ENCODE measurements around the gene SLC25A11.

SLC25A11 gene

DNA sequence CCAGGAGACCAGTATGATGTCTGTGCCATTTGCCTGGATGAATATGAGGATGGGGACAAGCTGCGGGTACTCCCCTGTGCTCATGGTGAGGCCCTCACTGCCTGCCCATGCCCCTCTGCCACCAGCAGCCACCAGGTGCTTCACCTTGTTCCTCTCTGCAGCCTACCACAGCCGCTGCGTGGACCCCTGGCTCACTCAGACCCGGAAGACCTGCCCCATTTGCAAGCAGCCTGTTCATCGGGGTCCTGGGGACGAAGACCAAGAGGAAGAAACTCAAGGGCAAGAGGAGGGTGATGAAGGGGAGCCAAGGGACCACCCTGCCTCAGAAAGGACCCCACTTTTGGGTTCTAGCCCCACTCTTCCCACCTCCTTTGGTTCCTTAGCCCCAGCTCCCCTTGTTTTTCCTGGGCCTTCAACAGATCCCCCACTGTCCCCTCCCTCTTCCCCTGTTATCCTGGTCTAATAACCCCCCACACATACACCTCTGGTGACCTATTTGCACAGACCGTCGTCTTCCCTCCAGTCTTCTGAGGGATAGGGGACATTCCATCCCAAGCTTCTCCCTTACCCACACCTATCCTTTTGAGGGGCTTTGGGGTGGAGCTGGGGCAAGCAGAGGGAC lies 4.8 kb upstream of the SLC25A11 start:
- H3K36me3 ChIP-seq (ENCODE audit: control insufficient read depth, insufficient read depth, low read length), result peaks cover 26% of the 10 kb centered on the region
- H3K27ac ChIP-seq (ENCODE audit: low read length), result no peak overlapping the region
- no peaks in the 10 kb centered on the region for H3K27me3 ChIP-seq (ENCODE audit: control insufficient read depth, insufficient read depth, low read length)
- no peak for DNase-seq (ENCODE audit: low read depth, low spot score)
- H3K4me1 ChIP-seq (ENCODE audit: control insufficient read depth, insufficient read depth, low read length), result peaks cover 3% of the 10 kb centered on the region; the same call in 1 of the 2 replicates
- H3K9me3 ChIP-seq (ENCODE audit: control insufficient read depth, insufficient read depth, low read length), result no peaks in the 10 kb centered on the region
- H3K4me3 ChIP-seq (ENCODE audit: low read length), result no peak overlapping the region
- WGBS (ENCODE audit: insufficient coverage, insufficient read length), result no CpG with 5 or more reads among the region's 8 CpGs

DNA sequence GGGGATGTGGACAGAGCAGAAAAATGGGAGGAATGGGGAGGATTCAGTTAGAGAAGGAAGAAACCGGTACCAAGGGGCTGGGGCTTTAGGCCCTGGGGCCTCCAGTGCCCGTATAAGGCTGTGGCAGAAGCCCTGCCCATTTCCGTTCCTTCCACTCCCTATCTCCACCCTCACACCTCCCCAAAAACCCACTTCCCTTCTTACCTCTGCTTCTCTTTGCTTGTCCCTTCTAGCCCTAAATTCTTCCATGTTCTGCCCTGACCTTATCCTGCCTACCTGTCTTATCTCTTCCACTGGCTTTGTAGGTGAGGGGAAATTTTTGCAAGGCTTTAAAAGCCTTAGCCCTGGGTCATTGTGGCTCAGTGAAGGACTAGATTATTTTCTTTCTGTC lies 4.3 kb upstream of the SLC25A11 start:
- DNase-seq (ENCODE audit: low read depth, low spot score), result no peak
- H3K4me3 ChIP-seq (ENCODE audit: low read length), result no peak overlapping the region
- H3K27ac ChIP-seq (ENCODE audit: low read length), result no peak overlapping the region
- H3K36me3 ChIP-seq (ENCODE audit: control insufficient read depth, insufficient read depth, low read length), result peaks cover 26% of the 10 kb centered on the region
- no peaks in the 10 kb centered on the region for H3K27me3 ChIP-seq (ENCODE audit: control insufficient read depth, insufficient read depth, low read length)
- no peaks in the 10 kb centered on the region for H3K9me3 ChIP-seq (ENCODE audit: control insufficient read depth, insufficient read depth, low read length)
- peaks cover 3% of the 10 kb centered on the region; the same call in 1 of the 2 replicates for H3K4me1 ChIP-seq (ENCODE audit: control insufficient read depth, insufficient read depth, low read length)
- WGBS (ENCODE audit: insufficient coverage, insufficient read length), result no CpG with 5 or more reads among the region's 3 CpGs

DNA sequence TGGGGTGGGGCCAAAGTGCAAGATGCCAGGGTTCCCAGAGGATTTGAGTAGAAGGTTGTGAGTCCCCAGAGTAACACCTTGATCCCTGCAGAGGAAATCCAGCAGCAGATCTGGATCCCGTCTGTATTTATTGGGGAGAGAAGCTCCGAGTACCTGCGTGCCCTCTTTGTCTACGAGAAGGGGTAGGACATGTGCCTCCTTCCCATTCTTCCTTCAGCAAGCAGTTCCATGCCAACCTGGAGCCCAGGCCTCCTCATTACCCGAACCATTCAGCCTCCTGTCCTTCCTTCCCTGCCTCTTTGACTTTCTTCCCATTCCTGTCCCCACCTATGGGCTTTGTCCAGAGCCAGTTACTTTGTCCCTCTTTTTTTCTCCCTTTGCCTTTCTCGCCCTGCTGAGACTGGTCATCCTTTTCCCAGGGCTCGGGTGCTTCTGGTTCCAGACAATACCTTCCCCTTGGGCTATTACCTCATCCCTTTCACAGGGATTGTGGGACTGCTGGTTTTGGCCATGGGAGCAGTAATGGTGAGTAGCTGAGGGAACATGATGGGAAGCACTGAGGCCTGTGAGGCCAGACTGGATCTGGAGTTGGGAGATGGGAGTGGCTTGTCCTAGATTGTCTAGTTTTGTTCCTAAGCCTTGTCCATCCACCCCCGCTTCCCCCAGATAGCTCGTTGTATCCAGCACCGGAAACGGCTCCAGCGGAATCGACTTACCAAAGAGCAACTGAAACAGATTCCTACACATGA lies 3.1 kb upstream of the SLC25A11 start:
- Histone ChIP-seq H3K27ac (ENCODE audit: low read length) (no peak overlapping the region), H3K4me3 (ENCODE audit: low read length) (no peak overlapping the region), H3K36me3 (ENCODE audit: control insufficient read depth, insufficient read depth, low read length) (peaks cover 30% of the 10 kb centered on the region), H3K9me3 (ENCODE audit: control insufficient read depth, insufficient read depth, low read length) (no peaks in the 10 kb centered on the region), H3K4me1 (ENCODE audit: control insufficient read depth, insufficient read depth, low read length) (peaks cover 8% of the 10 kb centered on the region), H3K27me3 (ENCODE audit: control insufficient read depth, insufficient read depth, low read length) (no peaks in the 10 kb centered on the region)
- no peak for DNase-seq (ENCODE audit: low read depth, low spot score)
- no CpG with 5 or more reads among the region's 13 CpGs for WGBS (ENCODE audit: insufficient coverage, insufficient read length)

DNA sequence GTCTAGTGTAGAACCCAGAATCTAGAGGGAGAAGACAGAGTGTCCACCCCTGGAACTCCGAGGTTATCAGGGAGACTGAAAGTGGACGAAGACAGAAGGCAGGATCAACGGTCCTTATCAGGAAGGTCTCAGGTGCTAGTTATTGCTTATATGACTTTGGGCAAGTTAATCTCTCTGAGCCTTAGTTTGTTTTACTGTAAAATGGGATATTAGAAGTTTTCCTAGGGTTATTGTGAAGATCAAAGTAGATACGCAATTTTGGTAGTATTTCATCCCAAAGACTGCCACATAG lies 1.4 kb upstream of the SLC25A11 start:
- no peaks in the 10 kb centered on the region for H3K9me3 ChIP-seq (ENCODE audit: control insufficient read depth, insufficient read depth, low read length)
- DNase-seq (ENCODE audit: low read depth, low spot score), result no peak
- no CpG with 5 or more reads among the region's 4 CpGs for WGBS (ENCODE audit: insufficient coverage, insufficient read length)
- no peak overlapping the region for H3K27ac ChIP-seq (ENCODE audit: low read length)
- peaks cover 27% of the 10 kb centered on the region; the same call in 1 of the 2 replicates for H3K36me3 ChIP-seq (ENCODE audit: control insufficient read depth, insufficient read depth, low read length)
- peak overlapping the region; percentile 68; the same call in 1 of the 2 replicates for H3K4me3 ChIP-seq (ENCODE audit: low read length)
- peaks cover 8% of the 10 kb centered on the region for H3K4me1 ChIP-seq (ENCODE audit: control insufficient read depth, insufficient read depth, low read length)
- no peaks in the 10 kb centered on the region for H3K27me3 ChIP-seq (ENCODE audit: control insufficient read depth, insufficient read depth, low read length)

DNA sequence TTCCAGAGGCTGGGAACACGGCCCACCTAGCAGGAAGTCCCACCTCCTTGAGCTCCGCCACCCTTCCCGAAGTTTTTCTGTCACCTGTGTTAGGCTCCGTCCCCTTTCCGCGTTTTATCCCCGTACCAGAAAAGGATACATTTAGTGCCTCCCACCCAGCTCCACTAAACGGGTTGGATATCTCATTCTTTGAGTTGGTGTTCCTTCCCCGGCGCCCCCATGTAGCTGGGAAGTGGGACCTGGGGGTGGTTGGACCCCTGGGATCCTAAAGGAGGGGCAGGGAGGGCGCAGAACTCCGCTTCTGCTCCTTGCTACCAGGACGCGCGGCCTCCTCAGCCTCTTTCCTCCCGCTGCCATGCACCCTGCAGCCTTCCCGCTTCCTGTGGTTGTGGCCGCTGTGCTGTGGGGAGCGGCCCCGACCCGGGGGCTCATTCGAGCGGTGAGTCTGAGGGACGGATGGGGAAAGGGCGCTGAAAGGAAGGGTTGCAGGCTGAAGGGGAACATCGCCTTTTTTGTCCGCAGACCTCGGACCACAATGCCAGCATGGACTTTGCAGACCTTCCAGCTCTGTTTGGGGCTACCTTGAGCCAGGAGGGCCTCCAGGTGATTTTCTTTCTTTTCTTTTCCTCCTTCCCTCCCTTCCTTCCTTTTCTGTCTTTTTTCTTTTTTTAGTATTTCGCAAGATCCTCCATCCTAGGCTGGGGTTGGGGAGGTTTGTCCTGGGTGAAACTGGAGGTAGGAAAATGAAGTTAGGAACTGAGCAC lies 891 bp upstream of the SLC25A11 start:
- H3K36me3 ChIP-seq (ENCODE audit: control insufficient read depth, insufficient read depth, low read length), result peaks cover 21% of the 10 kb centered on the region; the same call in 1 of the 2 replicates
- H3K27ac ChIP-seq (ENCODE audit: low read length), result no peak overlapping the region
- WGBS (ENCODE audit: insufficient coverage, insufficient read length), result no CpG with 5 or more reads among the region's 29 CpGs
- no peaks in the 10 kb centered on the region for H3K27me3 ChIP-seq (ENCODE audit: control insufficient read depth, insufficient read depth, low read length)
- H3K4me1 ChIP-seq (ENCODE audit: control insufficient read depth, insufficient read depth, low read length), result peaks cover 6% of the 10 kb centered on the region
- H3K4me3 ChIP-seq (ENCODE audit: low read length), result peak overlapping the region; percentile 68
- H3K9me3 ChIP-seq (ENCODE audit: control insufficient read depth, insufficient read depth, low read length), result no peaks in the 10 kb centered on the region
- no peak for DNase-seq (ENCODE audit: low read depth, low spot score)

DNA sequence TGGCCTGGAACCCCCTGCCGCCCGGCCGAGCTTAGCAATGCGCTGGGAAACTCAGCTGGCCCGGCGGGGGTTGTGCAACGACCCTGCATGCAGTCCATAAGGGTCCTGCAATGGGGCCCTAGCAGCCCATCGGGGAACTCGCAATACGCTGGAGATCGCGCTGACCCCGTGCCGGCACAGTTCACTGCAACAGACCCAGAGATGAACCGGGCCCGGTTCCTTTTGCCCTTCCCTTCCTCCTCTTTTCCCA lies 375 bp downstream of the SLC25A11 start:
- Histone ChIP-seq H3K27ac (ENCODE audit: low read length) (no peak overlapping the region), H3K36me3 (ENCODE audit: control insufficient read depth, insufficient read depth, low read length) (peaks cover 15% of the 10 kb centered on the region; the same call in 1 of the 2 replicates), H3K4me1 (ENCODE audit: control insufficient read depth, insufficient read depth, low read length) (peaks cover 6% of the 10 kb centered on the region), H3K9me3 (ENCODE audit: control insufficient read depth, insufficient read depth, low read length) (no peaks in the 10 kb centered on the region), H3K4me3 (ENCODE audit: low read length) (peak overlapping the region; percentile 68), H3K27me3 (ENCODE audit: control insufficient read depth, insufficient read depth, low read length) (no peaks in the 10 kb centered on the region)
- no CpG with 5 or more reads among the region's 16 CpGs for WGBS (ENCODE audit: insufficient coverage, insufficient read length)
- no peak for DNase-seq (ENCODE audit: low read depth, low spot score)

DNA sequence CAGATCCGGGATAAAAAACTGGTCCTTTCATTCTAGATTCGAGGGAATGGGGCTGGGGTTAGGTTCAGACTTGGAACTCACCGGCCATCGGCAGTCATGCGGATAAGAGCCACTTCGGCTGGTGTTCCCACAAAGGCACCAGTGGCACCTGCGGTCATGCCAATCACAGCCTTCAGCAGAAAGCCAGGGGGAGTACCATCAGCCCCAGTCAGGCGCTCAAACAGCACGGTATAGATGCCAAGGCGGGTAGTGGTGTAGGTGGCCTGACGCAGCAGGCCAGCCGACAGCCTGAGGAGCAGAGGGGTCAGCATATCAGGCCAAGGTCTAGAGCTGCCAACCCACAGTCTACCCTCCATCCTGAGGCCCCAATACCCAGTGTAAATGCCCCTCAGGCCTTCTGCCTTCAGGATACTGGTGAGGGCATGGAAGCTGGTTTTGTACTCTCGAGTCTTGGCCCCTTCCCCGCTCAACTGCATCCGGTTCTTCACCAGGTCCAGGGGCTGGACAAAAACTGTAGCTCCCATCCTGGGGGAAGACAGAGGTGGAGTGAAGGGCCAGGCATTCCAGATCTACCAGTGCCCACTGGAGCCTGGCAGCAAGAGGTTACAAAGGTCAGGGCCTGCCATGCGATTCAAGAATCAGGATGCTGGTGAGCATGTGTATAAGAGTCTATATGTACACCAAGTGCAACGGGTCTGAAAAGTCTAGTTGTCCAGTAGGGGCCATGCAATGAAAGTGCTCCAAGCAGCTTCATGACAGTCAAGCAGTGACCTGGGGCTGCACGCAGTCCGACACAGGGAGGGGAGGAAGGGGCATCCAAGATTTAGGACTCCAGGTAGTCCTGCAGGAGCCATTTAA lies 929 bp downstream of the SLC25A11 start:
- no CpG with 5 or more reads among the region's 19 CpGs for WGBS (ENCODE audit: insufficient coverage, insufficient read length)
- Histone ChIP-seq H3K36me3 (ENCODE audit: control insufficient read depth, insufficient read depth, low read length) (peaks cover 14% of the 10 kb centered on the region; the same call in 1 of the 2 replicates), H3K4me3 (ENCODE audit: low read length) (peak overlapping the region; percentile 68), H3K9me3 (ENCODE audit: control insufficient read depth, insufficient read depth, low read length) (no peaks in the 10 kb centered on the region), H3K4me1 (ENCODE audit: control insufficient read depth, insufficient read depth, low read length) (peaks cover 6% of the 10 kb centered on the region), H3K27ac (ENCODE audit: low read length) (no peak overlapping the region), H3K27me3 (ENCODE audit: control insufficient read depth, insufficient read depth, low read length) (no peaks in the 10 kb centered on the region)
- DNase-seq (ENCODE audit: low read depth, low spot score), result no peak

DNA sequence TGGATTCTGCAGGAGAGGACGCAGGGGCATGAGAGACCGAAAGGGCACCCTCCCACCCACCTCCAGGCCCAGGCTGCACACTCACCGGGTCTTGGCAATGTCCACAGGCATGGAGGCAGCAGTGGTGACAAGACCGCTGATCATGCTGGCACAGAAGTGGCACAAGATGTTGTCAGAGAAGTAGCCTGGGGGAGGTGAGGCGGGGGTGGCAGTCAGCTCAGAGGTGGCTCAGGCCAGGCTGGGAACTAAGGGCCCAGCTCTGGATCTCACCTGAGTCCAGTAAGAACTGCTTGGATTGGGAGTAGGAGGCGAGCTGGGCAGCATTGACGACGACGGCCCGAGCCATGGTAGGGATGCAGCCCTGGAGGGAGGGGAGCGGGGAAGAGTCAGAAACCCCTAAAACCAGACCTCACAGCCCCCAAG lies 1.8 kb downstream of the SLC25A11 start:
- peaks cover 6% of the 10 kb centered on the region for H3K4me1 ChIP-seq (ENCODE audit: control insufficient read depth, insufficient read depth, low read length)
- no peak overlapping the region for H3K4me3 ChIP-seq (ENCODE audit: low read length)
- DNase-seq (ENCODE audit: low read depth, low spot score), result no peak
- H3K27ac ChIP-seq (ENCODE audit: low read length), result no peak overlapping the region
- no peaks in the 10 kb centered on the region for H3K9me3 ChIP-seq (ENCODE audit: control insufficient read depth, insufficient read depth, low read length)
- WGBS (ENCODE audit: insufficient coverage, insufficient read length), result no CpG with 5 or more reads among the region's 11 CpGs
- peaks cover 9% of the 10 kb centered on the region; the same call in 1 of the 2 replicates for H3K36me3 ChIP-seq (ENCODE audit: control insufficient read depth, insufficient read depth, low read length)
- no peaks in the 10 kb centered on the region for H3K27me3 ChIP-seq (ENCODE audit: control insufficient read depth, insufficient read depth, low read length)

DNA sequence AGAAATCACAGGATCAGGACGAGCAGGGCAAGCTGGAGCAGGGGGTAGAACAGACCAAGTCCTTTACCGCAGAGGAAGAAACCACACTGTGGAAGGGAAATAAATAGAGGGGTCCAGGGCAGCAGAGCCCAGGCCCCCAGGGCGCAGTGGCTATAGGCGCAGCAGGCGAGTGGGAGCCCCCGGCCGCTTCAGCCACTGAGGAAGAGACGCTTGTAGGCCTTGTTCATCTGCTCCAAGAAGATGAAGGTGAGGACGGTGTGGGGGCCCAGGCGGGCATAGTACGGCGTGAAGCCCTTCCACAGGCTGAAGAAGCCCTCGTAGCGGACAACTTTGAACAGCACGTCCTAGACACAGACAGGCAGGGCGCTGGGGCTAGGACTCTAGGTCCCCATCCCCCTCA lies 2.3 kb downstream of the SLC25A11 start:
- H3K27ac ChIP-seq (ENCODE audit: low read length), result no peak overlapping the region
- H3K4me1 ChIP-seq (ENCODE audit: control insufficient read depth, insufficient read depth, low read length), result peaks cover 6% of the 10 kb centered on the region
- peaks cover 7% of the 10 kb centered on the region; the same call in 1 of the 2 replicates for H3K36me3 ChIP-seq (ENCODE audit: control insufficient read depth, insufficient read depth, low read length)
- H3K9me3 ChIP-seq (ENCODE audit: control insufficient read depth, insufficient read depth, low read length), result no peaks in the 10 kb centered on the region
- no peak for DNase-seq (ENCODE audit: low read depth, low spot score)
- no CpG with 5 or more reads among the region's 16 CpGs for WGBS (ENCODE audit: insufficient coverage, insufficient read length)
- no peaks in the 10 kb centered on the region for H3K27me3 ChIP-seq (ENCODE audit: control insufficient read depth, insufficient read depth, low read length)
- no peak overlapping the region for H3K4me3 ChIP-seq (ENCODE audit: low read length)

DNA sequence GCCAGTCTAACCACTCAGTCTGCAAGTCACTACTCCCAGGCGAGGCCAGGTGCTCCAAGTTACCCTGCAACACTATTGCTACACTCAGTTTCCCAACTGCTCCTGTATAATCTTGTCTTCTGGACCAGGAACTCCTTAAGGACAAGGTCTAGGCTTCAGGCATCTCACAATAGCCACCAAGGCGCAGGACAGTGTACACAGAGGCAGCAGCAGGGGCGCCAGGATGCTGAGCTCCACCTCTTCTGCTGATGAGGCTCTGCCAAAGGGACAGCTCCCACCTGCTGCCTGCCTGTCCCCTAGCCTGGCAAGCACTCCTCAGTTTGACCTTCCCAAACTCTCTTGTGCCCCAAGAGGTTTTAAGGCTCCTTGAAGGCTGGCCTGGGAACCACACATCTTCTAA lies 3.4 kb downstream of the SLC25A11 start:
- Histone ChIP-seq H3K27ac (ENCODE audit: low read length) (no peak overlapping the region), H3K36me3 (ENCODE audit: control insufficient read depth, insufficient read depth, low read length) (peaks cover 7% of the 10 kb centered on the region; the same call in 1 of the 2 replicates), H3K4me3 (ENCODE audit: low read length) (no peak overlapping the region), H3K9me3 (ENCODE audit: control insufficient read depth, insufficient read depth, low read length) (no peaks in the 10 kb centered on the region), H3K27me3 (ENCODE audit: control insufficient read depth, insufficient read depth, low read length) (no peaks in the 10 kb centered on the region), H3K4me1 (ENCODE audit: control insufficient read depth, insufficient read depth, low read length) (peaks cover 6% of the 10 kb centered on the region)
- DNase-seq (ENCODE audit: low read depth, low spot score), result no peak
- no CpG with 5 or more reads among the region's 3 CpGs for WGBS (ENCODE audit: insufficient coverage, insufficient read length)

All from iPS DF 6.9 (cell line).